ENCODE measurements around the gene ZBTB20.

ZBTB20 gene

DNA sequence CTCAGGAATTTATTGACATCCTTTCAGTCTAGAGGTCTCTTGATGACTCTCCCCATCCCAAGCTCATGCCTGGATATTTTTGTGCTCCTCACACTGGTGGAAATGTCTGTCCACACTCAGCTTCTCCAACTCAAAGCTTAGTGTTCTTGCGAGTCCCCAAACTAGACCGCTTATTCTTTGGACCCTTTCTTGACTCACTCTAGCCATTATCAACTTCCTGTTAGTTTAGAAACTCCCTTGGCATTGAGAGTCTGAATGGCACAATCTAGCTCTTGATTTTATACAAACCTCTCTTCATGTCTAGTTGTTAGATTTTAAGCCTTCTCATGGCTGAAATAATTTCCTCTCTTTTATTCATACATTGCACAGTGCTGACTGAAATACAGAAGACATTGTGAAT lies 833.7 kb downstream of the ZBTB20 start:
- Histone ChIP-seq H3K4me2 (ENCODE audit: low read depth, low read length, poor library complexity, severe bottlenecking) (no peak overlapping the region), H3K27ac (ENCODE audit: low read depth, low read length) (no peak overlapping the region), H3K9ac (ENCODE audit: low read length) (no peak overlapping the region), H3K79me2 (ENCODE audit: insufficient read depth, low read length) (no peaks in the 10 kb centered on the region), H3K4me3 (ENCODE audit: insufficient read depth, low read length, poor library complexity, severe bottlenecking) (no peak overlapping the region), H3K9me2 (replicated peaks; ENCODE audit: insufficient read depth, low read length) (no peaks in the 10 kb centered on the region), H3K36me3 (ENCODE audit: low read length) (no peaks in the 10 kb centered on the region), H4K20me1 (ENCODE audit: low read depth, low read length) (no peaks in the 10 kb centered on the region), H3K9me3 (ENCODE audit: insufficient read depth, low read length) (no peaks in the 10 kb centered on the region), H3F3A (ENCODE audit: insufficient read depth) (no peaks in the 10 kb centered on the region), H2AFZ (ENCODE audit: low read depth, low read length, severe bottlenecking) (no peak overlapping the region), H3K27me3 (ENCODE audit: low read length) (no peaks in the 10 kb centered on the region)
- TF ChIP-seq EZH2phosphoT487 (conservative IDR thresholded peaks at IDR 0.05; ENCODE audit: low read length): no peak
- TF ChIP-seq, protein P1, sequence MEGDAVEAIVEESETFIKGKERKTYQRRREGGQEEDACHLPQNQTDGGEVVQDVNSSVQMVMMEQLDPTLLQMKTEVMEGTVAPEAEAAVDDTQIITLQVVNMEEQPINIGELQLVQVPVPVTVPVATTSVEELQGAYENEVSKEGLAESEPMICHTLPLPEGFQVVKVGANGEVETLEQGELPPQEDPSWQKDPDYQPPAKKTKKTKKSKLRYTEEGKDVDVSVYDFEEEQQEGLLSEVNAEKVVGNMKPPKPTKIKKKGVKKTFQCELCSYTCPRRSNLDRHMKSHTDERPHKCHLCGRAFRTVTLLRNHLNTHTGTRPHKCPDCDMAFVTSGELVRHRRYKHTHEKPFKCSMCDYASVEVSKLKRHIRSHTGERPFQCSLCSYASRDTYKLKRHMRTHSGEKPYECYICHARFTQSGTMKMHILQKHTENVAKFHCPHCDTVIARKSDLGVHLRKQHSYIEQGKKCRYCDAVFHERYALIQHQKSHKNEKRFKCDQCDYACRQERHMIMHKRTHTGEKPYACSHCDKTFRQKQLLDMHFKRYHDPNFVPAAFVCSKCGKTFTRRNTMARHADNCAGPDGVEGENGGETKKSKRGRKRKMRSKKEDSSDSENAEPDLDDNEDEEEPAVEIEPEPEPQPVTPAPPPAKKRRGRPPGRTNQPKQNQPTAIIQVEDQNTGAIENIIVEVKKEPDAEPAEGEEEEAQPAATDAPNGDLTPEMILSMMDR (IDR thresholded peaks at IDR 0.05; ENCODE audit: insufficient read depth, low read length, poor library complexity, severe bottlenecking): no peak

DNA sequence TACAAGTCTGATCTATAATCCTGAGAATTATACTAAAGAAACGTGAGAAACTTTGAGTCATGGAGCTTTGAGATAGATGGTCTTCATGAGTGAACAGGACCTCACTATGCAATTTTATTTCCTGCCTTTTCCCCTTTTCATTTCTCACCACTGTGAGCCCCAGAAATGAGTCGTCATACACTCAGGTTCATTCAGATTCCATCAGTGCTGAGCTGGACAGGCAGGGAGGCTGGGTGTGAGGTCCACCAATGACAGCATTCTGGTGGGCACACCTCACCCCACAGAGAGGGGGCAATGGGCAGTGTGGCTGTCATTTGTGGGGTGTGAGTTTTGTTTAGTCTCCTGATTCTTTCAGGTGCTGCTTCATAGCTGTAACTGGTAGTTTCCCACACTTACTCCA lies 836.4 kb downstream of the ZBTB20 start:
- Histone ChIP-seq H3F3A (ENCODE audit: insufficient read depth) (no peaks in the 10 kb centered on the region), H3K4me3 (ENCODE audit: insufficient read depth, low read length, poor library complexity, severe bottlenecking) (no peak overlapping the region), H3K36me3 (ENCODE audit: low read length) (no peaks in the 10 kb centered on the region), H3K9ac (ENCODE audit: low read length) (no peak overlapping the region), H3K79me2 (ENCODE audit: insufficient read depth, low read length) (no peaks in the 10 kb centered on the region), H3K9me2 (replicated peaks; ENCODE audit: insufficient read depth, low read length) (no peaks in the 10 kb centered on the region), H3K9me3 (ENCODE audit: insufficient read depth, low read length) (no peaks in the 10 kb centered on the region), H3K27me3 (ENCODE audit: low read length) (no peaks in the 10 kb centered on the region), H3K27ac (ENCODE audit: low read depth, low read length) (no peak overlapping the region), H2AFZ (ENCODE audit: low read depth, low read length, severe bottlenecking) (no peak overlapping the region), H3K4me2 (ENCODE audit: low read depth, low read length, poor library complexity, severe bottlenecking) (no peak overlapping the region), H4K20me1 (ENCODE audit: low read depth, low read length) (no peaks in the 10 kb centered on the region)
- no peak for TF ChIP-seq EZH2phosphoT487 (conservative IDR thresholded peaks at IDR 0.05; ENCODE audit: low read length)
- TF ChIP-seq, protein P1 (IDR thresholded peaks at IDR 0.05; ENCODE audit: insufficient read depth, low read length, poor library complexity, severe bottlenecking): no peak

DNA sequence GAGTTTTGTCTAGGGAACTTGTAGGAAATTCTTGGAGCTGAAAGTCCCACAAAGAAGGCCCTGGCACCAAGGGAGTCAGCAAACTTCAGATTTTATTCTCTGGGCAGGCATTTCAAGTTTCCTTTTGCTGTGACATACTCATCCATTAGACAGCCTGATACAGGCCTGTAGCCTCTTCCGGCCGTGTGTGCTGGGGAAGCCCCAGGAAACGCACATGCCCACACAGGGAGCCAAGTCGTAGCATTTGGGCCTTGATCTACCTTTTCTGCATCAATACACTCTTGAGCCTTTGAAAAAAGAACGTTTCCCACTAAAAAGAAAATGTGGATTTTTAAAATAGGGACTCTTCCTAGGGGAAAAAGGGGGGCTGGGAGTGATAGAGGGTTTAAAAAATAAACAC lies 838.3 kb downstream of the ZBTB20 start:
- H3K9ac ChIP-seq (ENCODE audit: low read length): peak overlapping the region; percentile 26; the same call in 1 of the 2 replicates
- H3F3A ChIP-seq (ENCODE audit: insufficient read depth): no peaks in the 10 kb centered on the region
- peak overlapping the region; percentile 33 for H3K27ac ChIP-seq (ENCODE audit: low read depth, low read length)
- peak overlapping the region; percentile 38 for H3K4me2 ChIP-seq (ENCODE audit: low read depth, low read length, poor library complexity, severe bottlenecking)
- H3K79me2 ChIP-seq (ENCODE audit: insufficient read depth, low read length): no peaks in the 10 kb centered on the region
- no peaks in the 10 kb centered on the region for H3K9me2 ChIP-seq (replicated peaks; ENCODE audit: insufficient read depth, low read length)
- peak overlapping the region; percentile 37 for H2AFZ ChIP-seq (ENCODE audit: low read depth, low read length, severe bottlenecking)
- TF ChIP-seq, protein P1 (IDR thresholded peaks at IDR 0.05; ENCODE audit: insufficient read depth, low read length, poor library complexity, severe bottlenecking): no peak
- TF ChIP-seq EZH2phosphoT487 (conservative IDR thresholded peaks at IDR 0.05; ENCODE audit: low read length): no peak
- no peaks in the 10 kb centered on the region for H3K36me3 ChIP-seq (ENCODE audit: low read length)
- no peaks in the 10 kb centered on the region for H3K9me3 ChIP-seq (ENCODE audit: insufficient read depth, low read length)
- H3K27me3 ChIP-seq (ENCODE audit: low read length): no peaks in the 10 kb centered on the region
- H3K4me3 ChIP-seq (ENCODE audit: insufficient read depth, low read length, poor library complexity, severe bottlenecking): no peak overlapping the region
- no peaks in the 10 kb centered on the region for H4K20me1 ChIP-seq (ENCODE audit: low read depth, low read length)

Data from SU-DHL-6 (cell line).